NCI-H345 (cell line): Measurements from ENCODE around the gene SMIM23.

Experiments
- DNase-seq: peaks from one replicate; lab custom pipeline; 2025; lab: John Stamatoyannopoulos, UW

The SMIM23 gene

DNA sequence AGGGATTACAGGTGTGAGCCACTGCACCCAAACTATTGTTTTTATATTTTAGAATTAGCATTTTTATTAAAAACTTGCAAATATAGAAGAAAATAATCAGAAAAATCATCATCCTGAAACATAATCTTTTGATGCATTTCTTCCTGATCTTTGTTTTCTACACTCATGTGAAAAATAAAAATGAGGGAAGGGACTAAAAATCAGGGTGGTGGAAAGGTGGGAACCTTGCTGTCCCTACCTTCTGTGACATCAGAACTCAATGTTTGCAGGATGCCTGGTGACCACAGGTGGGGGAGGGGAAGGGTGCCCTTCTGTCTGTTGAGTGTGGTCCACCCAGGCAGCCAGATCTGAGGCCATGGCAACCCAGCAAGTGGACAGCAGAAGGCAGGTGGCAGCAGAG, at the start of gene SMIM23:
TSS of gene SMIM23 (plus strand) at position 301 of the 400 bp plus-strand sequence. CDS start at position 356, 55 bp downstream.
- DNase-seq, result no peak

GRCh38 chr5:171736976-171737891, 48.4 kb upstream of the SMIM23 start:
- DNase-seq, result no peak

DNA sequence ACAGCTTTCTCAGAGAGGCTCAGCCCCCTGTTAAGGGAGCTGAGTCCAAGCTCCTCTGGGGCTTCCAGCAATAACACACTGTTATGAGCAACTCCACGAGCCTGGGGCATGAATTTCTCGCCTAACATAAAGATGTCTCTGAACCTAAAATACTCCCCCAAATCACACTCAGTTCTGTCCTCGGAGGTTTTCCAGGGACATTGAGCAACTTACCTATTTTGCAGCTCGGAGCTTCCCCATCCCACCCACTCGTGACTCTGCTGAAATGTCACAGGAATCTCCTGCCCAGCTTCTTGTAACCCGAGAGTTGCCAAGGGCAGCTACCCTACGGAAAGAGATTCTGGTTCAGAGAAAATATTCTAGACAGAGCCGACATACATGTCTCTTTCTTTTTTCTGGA, 47.1 kb upstream of the SMIM23 start:
- no peak for DNase-seq

DNA sequence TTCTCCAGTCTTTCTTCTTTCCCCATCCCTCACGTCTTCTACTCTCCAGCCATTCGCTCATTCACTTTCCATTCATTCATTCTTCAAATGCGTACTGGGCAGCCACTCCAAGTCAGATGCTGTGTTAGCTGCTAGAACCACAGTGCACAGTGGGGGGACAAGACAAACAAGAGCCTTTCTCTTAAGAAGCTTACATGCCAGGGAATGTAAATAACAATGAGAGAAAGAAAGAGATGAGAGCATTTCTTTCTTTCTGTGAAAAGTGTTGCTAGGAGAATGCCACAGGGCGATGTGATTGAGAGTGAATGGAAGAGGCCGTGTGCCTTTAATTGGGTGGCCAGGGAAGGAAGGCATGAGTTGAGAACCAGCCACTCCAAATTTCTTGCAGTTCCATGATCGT, 46.3 kb upstream of the SMIM23 start:
- no peak for DNase-seq

- no peak for DNase-seq
These were observed 42.1 kb upstream of the SMIM23 start for GRCh38 chr5:171743436-171744076.

DNA sequence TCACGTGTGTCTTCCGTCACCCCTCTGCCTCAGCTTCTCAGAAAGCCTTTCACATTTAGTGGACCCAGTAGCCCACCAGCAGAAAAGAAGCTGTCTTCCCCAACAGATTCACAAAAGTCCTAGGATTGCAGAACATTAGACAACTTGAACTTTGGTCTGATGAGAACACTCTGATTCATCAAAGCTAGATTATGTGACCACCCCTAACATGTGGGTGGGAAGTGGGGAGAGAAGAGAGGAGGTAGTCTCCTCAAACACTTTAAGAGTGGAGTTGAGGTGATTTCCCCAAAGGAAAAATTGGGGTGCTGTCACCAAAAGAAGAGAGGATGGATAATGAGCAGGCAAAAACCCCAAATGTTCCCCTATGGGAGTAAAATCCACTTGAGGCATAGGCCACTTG, 41.4 kb upstream of the SMIM23 start:
- DNase-seq, result no peak

DNA sequence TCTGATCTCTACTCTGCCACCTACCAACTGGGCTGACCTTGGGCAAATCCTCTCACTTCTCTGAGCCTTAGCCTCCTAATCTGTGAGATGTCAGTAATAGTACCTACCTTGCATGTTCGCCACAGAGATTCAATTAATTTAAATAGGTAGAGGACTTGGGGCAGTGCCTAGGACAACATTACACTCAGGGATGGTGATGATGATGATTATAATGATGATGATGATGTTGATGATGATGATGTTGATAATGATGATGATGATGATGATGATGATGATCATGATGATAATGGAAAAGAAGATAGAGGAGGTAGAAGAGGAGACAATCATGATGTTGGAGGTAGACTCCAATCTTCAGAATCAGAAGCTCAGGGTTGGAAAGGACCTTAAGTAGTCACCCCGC, 40.7 kb upstream of the SMIM23 start:
- no peak for DNase-seq

- no peak for DNase-seq
These were observed 40.0 kb upstream of the SMIM23 start for GRCh38 chr5:171745602-171746001.

- peak; percentile 3 for DNase-seq
These were observed 38.4 kb upstream of the SMIM23 start for GRCh38 chr5:171747061-171747859.

- no peak for DNase-seq
These were observed 36.9 kb upstream of the SMIM23 start for GRCh38 chr5:171748720-171749119.

DNA sequence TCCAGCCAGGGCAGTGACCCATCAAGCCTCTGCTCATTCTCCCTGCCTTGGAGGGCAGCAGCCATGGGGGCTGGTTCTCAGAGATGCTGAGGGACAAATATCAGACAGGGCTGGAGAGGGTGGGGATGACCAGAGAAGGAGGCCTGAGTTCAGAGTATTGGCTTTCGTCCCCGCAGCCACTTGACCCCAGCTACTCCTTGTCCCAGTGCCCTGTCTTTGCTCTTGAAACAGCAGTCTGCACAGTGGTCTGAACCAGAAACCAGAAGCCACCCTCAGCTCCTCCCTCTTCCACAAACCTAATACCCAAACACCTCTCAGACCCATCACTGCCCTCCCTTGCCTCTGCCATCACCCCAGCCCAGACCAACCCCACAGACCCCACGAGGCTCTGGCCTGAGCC, 36.3 kb upstream of the SMIM23 start:
- no peak for DNase-seq

DNA sequence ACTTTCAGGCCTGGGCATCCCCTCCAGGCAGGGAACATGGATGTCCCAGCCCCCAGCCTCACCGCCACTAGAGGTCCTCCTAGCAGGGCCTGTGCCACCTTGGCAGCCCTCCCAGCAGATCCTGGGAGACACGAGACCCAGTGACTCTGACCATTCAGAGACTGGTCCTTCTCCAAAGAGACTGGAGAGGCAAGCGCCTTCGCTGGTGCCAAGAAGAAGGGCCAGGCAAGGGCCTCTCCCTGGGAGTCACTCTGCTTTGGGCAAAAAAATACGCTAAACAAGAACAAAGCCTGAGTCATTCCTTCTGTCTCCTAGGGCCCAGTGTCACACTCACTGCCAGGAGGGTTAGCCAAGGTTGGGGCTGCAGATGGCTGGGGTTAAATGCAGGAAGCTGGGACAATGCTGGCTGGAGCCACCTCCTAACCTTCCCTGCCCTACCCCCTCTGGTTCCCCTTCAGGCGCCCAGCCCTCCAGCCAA, 35.3 kb upstream of the SMIM23 start:
- no peak for DNase-seq

DNA sequence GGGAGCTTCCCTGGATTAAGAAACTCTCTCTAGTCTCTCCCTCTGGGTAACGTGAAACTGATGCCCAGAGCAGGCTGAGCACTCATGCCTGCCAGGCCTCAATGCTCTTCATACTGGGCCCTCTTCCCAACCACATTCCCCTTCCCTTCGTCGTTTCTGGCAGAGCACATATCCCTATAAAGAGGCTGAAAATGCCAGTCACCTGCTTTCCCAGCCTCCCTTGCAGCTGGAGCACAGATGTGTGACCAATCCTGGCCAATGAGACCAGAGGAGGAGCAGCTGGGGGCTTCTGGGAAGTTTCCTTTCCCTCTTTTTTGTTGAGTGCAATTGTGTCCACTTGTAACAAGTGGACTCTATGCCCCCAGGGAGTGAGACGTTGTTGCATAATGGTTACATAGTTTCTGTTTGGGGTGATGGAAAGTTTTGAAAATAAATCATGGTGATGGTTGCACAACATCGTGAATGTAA, 30.2 kb upstream of the SMIM23 start:
- no peak for DNase-seq

GRCh38 chr5:171757853-171758535, 27.6 kb upstream of the SMIM23 start:
- DNase-seq, result no peak

- DNase-seq, result no peak
These were observed 25.8 kb upstream of the SMIM23 start for GRCh38 chr5:171759777-171760176.

DNA sequence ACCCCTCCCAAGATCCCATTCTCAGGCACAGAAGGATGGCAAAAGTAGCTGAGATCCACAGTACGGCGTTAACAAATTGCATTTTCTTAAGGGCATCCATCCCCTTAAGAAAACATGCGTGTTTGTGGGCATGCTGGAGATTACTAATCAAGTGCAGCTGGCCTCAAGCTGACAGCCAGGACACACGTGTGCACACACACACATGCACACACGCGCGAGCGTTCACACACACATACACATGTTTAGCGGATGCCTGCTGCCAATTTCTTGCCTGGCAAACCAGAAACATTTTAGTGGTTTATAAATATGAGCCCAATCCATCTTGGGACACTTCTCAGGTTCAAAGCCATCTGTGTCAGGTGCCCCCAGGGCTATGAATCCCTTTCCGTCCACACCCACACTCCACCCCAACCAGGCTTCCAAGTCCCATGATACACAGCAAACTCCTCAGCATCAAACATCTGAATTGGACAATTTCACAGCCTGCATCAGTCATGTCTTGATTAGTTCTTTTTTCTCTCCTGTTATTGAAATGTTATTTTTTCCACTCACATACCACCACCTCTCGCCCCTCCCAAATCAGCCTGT, 23.5 kb upstream of the SMIM23 start:
- no peak for DNase-seq

DNA sequence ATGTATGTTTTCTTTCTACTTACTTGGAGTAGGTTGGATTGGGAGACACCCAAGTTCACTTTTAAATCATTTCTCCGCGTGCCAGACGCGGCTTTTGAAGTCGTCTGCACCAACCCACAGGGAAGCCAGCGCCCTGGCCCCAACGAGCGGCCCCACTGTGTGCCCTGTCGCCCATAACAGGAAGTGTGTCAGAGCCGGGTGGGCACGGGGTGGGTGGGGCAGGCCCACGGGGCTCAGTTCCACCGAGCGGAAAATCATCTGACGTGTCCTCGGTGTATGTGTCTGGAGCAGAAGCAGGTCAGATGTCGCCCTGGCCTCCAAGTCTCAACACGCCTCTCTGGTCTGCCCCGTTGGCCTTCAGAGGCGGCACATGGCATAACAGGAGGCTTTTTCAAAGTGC, 22.7 kb upstream of the SMIM23 start:
- no peak for DNase-seq

DNA sequence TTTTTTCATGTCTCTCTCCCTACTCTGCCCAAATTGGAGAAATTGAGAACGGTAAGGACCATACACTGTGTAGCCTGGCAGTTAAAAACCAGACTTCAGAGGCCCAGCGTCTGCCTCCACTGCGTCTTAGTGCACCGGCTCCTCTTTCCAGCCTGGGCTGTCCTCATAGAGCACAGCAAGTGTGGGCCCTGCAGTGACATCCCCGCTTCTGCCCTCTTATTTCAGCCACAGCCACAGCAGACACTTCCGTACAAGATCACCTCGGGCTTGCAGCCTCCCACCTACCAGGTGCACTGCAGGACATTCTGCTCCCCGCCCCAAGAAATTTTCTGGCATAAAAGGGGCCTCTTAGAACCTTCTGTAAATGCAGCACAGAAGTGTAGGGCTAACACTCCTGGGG, 21.4 kb upstream of the SMIM23 start:
- DNase-seq, result no peak

- DNase-seq, result no peak
These were observed 18.7 kb upstream of the SMIM23 start for GRCh38 chr5:171766875-171767274.

DNA sequence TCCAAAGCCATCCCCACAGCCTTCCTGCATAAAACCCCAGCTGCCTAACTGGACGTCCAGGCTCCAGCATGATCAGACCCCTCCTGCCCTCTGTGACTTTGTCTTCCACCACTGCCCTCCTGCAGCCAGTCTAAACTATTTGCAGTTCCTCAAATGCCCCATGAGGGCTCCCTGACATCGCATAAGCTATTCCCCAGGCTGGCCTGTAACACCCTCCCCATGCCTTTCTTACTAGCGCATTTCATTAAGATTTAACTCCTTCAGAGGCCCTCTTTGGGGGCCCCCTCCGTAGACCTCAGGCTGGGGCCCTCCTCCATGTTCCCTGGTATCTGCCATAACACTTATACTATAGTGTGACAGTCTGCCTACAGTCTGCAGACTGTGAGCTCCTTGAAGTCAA, 15.5 kb upstream of the SMIM23 start:
- no peak for DNase-seq

GRCh38 chr5:171771856-171772255, 13.8 kb upstream of the SMIM23 start:
- no peak for DNase-seq
